Erythroblast (primary cell): ENCODE results near the gene GADD45A.

Experiments
- GATA1 ChIP-seq: IDR thresholded peaks from 2 replicates; pipeline ENCODE4 v1.6.1; 2011; ENCODE audit warnings: low read depth, mild to moderate bottlenecking, control low read depth, low read length, moderate library complexity
- POLR2A ChIP-seq: IDR thresholded peaks from 2 replicates; pipeline ENCODE4 v1.6.1; 2011; ENCODE audit warnings: mild to moderate bottlenecking, low read length

- TF ChIP-seq GATA1: no peak
- no peak for TF ChIP-seq POLR2A
Observed at GRCh38 chr1:67662884-67663283, 22.1 kb upstream of the GADD45A start.
